C4-2B (cell line): ENCODE measurements around the gene SNX24.

ENCODE experiments used
- CTCF ChIP-seq: fragments of 450-650 bp; conservative IDR thresholded peaks from 2 replicates; pipeline ENCODE4 v1.5.1; 2017; ENCODE audit warnings: mild to moderate bottlenecking
- ZFX ChIP-seq: fragments of 450-650 bp; IDR thresholded peaks from 2 replicates; pipeline ENCODE4 v1.6.1; 2017

GRCh38 chr5:122815218-122815767 is 30.1 kb upstream of the SNX24 start:
- TF ChIP-seq CTCF (no peak), ZFX (no peak)
